GM18520 (cell line): ENCODE measurements around the gene GFER.
A peak's percentile ranks its signal among the peaks of the same experiment; 100 is the strongest.

Experiments
- ATAC-seq: cut with Tn5 transposase; IDR thresholded peaks from one replicate; pipeline ENCODE4 v1.9.1; 2021; ENCODE audit not compliant: unreplicated experiment

Gene GFER

GRCh38 chr16:1974157-1975070, 9.6 kb upstream of the GFER start:
- ATAC-seq, result no peak

GRCh38 chr16:1975432-1976215, 8.4 kb upstream of the GFER start:
- ATAC-seq, result no peak

- no peak for ATAC-seq
These were observed 7.8 kb upstream of the GFER start for GRCh38 chr16:1976216-1976520.

- no peak for ATAC-seq
These were observed 6.8 kb upstream of the GFER start for GRCh38 chr16:1976951-1977874.

DNA sequence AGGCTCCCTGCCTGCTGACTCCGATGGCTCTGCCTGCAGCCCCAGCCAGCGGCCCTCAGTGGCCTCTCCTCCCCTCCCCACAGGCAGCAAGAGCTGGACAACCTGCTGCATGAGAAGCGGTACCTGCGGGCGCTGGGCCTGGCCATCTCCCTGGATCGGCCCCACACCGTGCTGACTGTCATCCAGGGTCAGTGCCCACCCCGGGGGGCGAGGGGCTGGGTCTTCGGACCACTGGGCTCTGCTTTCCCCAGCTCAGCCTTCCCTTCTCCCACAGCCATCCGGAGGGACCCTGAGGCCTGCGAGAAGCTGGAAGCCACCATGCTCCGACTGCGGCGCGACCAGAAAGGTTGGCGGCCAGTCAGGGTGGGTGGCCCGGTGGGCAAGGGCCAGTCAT, 6.1 kb upstream of the GFER start:
- no peak for ATAC-seq

- ATAC-seq, result no peak
These were observed 5.4 kb upstream of the GFER start for GRCh38 chr16:1978476-1979120.

GRCh38 chr16:1979271-1980029, 4.5 kb upstream of the GFER start:
- ATAC-seq, result no peak

DNA sequence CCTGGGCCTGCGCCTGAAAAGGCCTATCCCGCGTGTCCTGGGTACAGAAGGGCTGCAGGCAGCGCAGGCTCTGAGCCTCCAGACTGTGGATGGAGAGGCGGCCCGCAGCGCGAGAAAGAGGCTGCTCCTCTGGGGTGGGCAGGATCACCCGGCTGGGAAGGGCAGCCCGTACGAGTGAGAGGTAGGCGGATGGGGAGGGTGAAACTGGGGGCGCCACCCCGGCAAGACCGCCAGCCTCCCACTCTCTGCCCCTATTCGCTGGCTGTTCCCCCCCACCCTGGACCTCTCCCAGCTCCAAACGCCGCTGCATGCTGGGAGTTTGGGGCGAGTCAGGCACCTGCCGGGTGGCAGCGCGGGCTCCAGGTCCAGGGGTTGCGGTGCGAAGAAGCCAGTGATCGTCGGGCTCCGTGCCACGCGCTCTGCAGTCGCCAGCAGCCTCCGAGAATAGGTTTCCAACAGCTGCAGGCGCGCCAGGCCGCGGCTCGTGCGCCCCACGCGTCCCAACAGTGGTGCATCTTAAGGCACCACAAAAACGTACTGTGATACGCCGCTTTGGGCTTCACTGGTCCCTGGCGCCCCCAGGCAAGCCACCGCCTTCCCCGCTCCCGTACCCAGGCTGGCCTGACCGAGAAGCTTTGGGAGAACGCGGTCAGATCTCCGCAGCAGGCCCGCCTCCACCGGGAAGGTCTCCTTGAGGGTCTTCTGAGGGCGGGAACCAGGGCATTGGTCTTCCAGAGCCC, 3.8 kb upstream of the GFER start:
- no peak for ATAC-seq

DNA sequence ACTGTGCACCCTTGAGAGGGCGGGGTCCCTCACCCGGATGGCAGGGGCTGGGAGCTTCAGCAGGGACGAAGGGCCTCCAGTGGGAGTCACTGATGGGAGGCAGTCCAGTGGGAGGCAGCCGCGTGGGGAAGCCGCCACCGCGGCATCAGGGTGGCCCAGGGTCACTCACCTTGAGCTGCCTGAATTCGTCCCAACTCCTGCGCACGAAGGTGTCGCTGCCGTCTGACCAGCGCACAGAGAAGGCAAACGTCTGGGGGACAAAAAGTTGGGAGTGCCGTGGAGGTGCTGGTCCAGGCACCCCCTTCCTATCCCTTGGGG, 3.3 kb upstream of the GFER start:
- no peak for ATAC-seq

GRCh38 chr16:1981398-1981836, 2.6 kb upstream of the GFER start, which contains the start of gene NOXO1:
TSS of gene NOXO1 (minus strand) at chr16:1981469. CDS start at chr16:1981179, 290 bp downstream.
- no peak for ATAC-seq

DNA sequence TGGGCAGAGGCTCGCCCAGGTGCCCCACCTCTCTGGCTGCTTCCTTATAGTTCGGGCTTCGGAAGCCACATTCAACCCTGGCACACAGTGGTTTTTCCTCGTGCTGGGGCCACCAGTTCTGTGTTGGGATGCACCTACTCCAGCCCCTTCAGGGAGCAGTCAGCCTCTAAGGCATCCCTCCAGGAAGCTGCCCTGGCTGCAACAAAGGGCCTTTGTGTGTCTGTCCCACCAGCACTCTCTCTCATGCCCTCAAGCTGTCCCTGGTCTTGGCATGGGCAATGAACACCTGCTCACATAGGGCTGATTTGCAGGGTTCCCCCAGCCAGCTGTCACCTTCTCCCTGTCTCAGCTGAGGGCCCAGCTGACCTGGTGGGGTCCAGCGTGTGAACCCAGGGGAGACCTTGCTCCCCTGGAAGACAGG, 2.0 kb upstream of the GFER start:
- no peak for ATAC-seq

GRCh38 chr16:1982991-1983543, 926 bp upstream of the GFER start:
- ATAC-seq, result no peak

- ATAC-seq, result peak; percentile 1
These were observed 593 bp downstream of the GFER start for GRCh38 chr16:1984347-1985225.

- no peak for ATAC-seq
These were observed 1.6 kb downstream of the GFER start for GRCh38 chr16:1985466-1986150.

GRCh38 chr16:1987198-1987597, 3.2 kb downstream of the GFER start:
- no peak for ATAC-seq

DNA sequence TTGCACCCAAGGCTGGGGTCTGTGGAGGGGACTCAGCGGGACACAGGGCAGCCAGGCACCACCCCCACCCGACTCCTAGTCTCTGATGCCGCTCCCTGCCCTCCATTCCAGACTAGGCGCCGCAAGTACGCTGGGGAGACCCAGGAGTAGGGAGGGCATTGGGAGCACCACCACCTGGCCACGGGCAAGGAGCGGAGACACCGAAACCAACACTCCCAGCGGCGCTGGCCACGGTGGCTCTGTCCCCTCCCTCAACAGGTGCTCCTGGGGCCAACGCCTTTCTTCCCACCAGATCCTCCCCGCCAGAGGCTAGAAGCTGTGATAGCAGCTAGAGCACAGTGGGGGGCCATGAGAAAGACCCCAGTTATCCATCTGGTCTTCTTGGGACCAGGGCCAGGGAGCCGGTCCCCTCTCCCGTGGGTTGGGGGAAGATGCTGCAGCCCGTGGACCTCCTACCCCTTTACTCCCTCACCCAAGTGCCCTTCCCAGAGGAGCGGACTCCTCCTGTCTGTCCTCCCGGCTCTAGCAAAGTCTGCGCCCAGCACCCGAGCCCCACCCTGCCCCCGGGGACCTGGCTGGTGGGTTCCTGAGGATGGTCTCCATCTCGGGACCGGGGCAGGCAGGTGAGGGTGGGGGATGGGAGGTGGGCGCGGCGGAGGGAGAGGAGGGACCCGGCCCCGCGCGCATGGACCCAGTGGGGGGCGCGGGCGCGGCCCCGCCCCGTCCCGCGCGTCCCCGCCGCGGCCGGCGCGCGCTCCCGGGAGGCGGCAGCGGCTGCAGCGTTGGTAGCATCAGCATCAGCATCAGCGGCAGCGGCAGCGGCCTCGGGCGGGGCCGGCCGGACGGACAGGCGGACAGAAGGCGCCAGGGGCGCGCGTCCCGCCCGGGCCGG, 5.5 kb downstream of the GFER start, which contains the start of gene SYNGR3:
Gene SYNGR3, plus strand, starts transcription at position 762 of the 892 bp plus-strand sequence. CDS start 133 bp downstream, outside the sequence.
- no peak for ATAC-seq

GRCh38 chr16:1990101-1990350, 6.0 kb downstream of the GFER start:
- ATAC-seq, result no peak
